Peyer's patch (tissue), 4 donors: ENCODE results near the gene MXRA7. TPM values are rescaled to one million over a fixed set of nuclear protein-coding genes. Genes with fewer than 3 reads are reported as not detected.

Experiments used
- small RNA-seq, 2 donors: library from RNA; depleted of rRNA; stranded (forward); fragments of <200 nt; gene quantifications; one replicate each; pipeline ENCODE3, GENCODE V24; 2016
- total RNA-seq, 4 donors: library from RNA; depleted of rRNA; stranded (reverse); fragments of >200 nt; gene quantifications; one replicate each; pipeline ENCODE4 v1.1.0, GENCODE V29; 2016

The MXRA7 gene
- total RNA-seq, 4 donors from 2014 or later = 9.1 to 27.3 (median 23.4) TPM

Small RNA genes lying within 50 kb of the gene (small RNA-seq; reads per million reads assigned to genes)
- gene AC005837.3 (0 reads per million in 2 donors), gene RF02271 (0 reads per million in 2 donors), gene RNU6-227P (0 reads per million in 2 donors), gene RNU6-97P (0 reads per million in 2 donors), gene RNY4P36 (0 reads per million in 2 donors)

Other genes with a start within 250 kb of the MXRA7 start
- not detected for gene AANAT, start 243.4 kb downstream of the MXRA7 start, total RNA-seq
- gene RHBDF2, start 209.5 kb downstream of the MXRA7 start, total RNA-seq = 100 to 1,000 TPM in 1 of 4 donors, 10 to 100 TPM in 2, 1 to 10 TPM in 1; 8.8 to 225 (median 33.0) TPM
- 10 to 100 TPM in 3 of 4 donors, 1 to 10 TPM in 1; 5.8 to 81.7 (median 11.1) TPM for gene CYGB, start 173.3 kb downstream of the MXRA7 start, total RNA-seq
- gene PRCD, start 170.9 kb downstream of the MXRA7 start, total RNA-seq = 10 to 100 TPM in 1 of 4 donors, 1 to 10 TPM in 1, not detected in 2; 1.2 to 10.7 TPM
- gene ST6GALNAC2, start 125.1 kb downstream of the MXRA7 start, total RNA-seq = 1 to 10 TPM in 1 of 4 donors, under 1 TPM in 1, not detected in 2; 0.94 to 2.5 TPM
- gene ST6GALNAC1, start 67.2 kb downstream of the MXRA7 start, total RNA-seq = 100 to 1,000 TPM in 2 of 4 donors, 10 to 100 TPM in 2; 91.6 to 135 (median 102) TPM
- gene JMJD6, start 15.6 kb upstream of the MXRA7 start, total RNA-seq = 10 to 100 TPM; 21.5 to 42.6 (median 38.8) TPM
- 10 to 100 TPM; 20.7 to 31.4 (median 27.0) TPM for gene METTL23, start 15.9 kb upstream of the MXRA7 start, total RNA-seq
- gene SRSF2, start 26.4 kb upstream of the MXRA7 start, total RNA-seq = 100 to 1,000 TPM; 185 to 403 (median 242) TPM
- 10 to 100 TPM; 35.3 to 64.8 (median 47.0) TPM for gene MFSD11, start 27.2 kb upstream of the MXRA7 start, total RNA-seq
- gene MGAT5B, start 157.4 kb upstream of the MXRA7 start, total RNA-seq = 1 to 10 TPM in 1 of 4 donors, under 1 TPM in 2, not detected in 1; 0.27 to 6.6 (median 0.47) TPM